Measurements from ENCODE around the gene CP.

The CP gene

DNA sequence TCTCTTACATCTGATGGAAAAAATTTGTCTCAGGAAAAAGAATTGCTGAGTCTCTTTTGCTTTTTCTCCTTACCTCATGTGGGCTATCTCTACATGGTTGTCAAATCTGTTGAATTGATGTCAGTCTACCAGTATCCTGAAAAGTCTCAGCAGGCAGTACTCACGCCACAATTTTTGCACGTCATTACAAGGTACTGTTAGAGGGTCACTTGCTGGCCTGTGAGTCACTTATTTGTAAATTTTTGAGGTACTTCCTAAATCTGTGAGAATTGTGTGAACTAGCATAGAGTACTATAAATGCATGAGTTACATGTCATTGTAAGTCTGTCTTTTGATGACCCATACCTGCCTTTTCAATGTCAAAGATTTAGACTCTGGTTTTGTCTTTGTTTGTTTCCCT, 76.3 kb downstream of the CP start:
- DNase-seq (no peak), ATAC-seq (replicated peaks) (peak; percentile 38 to 44)
- H3K36me3 Mint-ChIP-seq: peaks cover 22 to 51% of the 10 kb centered on the region in 2 donors
- no peaks in the 10 kb centered on the region for H3K27me3 Mint-ChIP-seq
- H3K4me1 Mint-ChIP-seq: peaks cover 29 to 53% of the 10 kb centered on the region in 2 donors
- H3K9me3 Mint-ChIP-seq: no peaks in the 10 kb centered on the region
- peak overlapping the region; percentile 93 for H3K27ac Mint-ChIP-seq
- H3K4me3 Mint-ChIP-seq: peak overlapping the region in 1 of 2 donors; percentile 9

DNA sequence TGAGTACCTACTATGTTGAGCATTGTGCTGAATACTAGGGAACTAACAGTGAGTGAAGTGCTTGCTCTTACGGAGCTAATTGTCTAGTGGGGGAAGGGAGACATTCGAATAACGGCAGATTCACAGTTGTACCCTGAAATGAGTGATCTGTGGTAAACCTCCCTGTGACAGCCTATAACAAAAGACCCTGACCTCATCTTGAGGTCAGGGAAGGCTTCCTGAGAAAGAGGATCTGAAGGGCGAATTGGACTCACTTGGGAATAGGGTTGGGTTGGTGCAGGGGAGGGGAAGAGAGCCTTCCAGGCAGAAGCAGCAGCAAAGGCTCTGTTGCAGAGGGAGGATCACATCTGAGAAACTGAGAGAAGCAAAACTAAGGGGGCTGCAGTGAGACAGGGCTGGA, 78.9 kb downstream of the CP start:
- peak; percentile 61 to 62 for ATAC-seq (replicated peaks)
- Mint-ChIP-seq H3K36me3 (peaks cover 18 to 33% of the 10 kb centered on the region in 2 donors), H3K27ac (peak overlapping the region; percentile 70), H3K4me1 (peaks cover 33 to 51% of the 10 kb centered on the region in 2 donors), H3K4me3 (no peak overlapping the region), H3K9me3 (no peaks in the 10 kb centered on the region), H3K27me3 (no peaks in the 10 kb centered on the region)
- DNase-seq: peak; percentile 47

DNA sequence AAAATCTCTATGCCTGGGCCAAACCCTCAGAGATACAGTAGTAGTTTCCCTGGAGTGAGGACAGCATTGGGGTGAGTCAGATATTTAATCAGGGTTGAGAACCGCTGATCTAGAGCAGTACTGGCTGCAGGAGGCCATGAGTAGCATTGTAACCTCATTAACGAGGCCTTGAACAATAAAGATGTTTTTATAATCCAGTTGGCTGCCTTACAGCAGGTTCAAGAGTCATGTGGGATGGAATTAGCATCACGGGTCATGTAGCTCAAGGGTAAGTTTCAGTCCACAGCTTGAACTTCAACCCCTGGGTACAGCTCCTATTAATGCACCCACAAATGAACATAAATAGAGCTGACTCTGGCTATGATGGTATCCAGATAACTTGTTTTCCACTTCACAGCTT, 87.1 kb downstream of the CP start:
- DNase-seq: no peak
- Mint-ChIP-seq H3K27ac (no peak overlapping the region), H3K4me1 (peaks cover 35 to 68% of the 10 kb centered on the region in 2 donors), H3K27me3 (no peaks in the 10 kb centered on the region), H3K4me3 (no peak overlapping the region), H3K9me3 (no peaks in the 10 kb centered on the region), H3K36me3 (peaks cover 20 to 30% of the 10 kb centered on the region in 2 donors)
- no peak for ATAC-seq (replicated peaks)

DNA sequence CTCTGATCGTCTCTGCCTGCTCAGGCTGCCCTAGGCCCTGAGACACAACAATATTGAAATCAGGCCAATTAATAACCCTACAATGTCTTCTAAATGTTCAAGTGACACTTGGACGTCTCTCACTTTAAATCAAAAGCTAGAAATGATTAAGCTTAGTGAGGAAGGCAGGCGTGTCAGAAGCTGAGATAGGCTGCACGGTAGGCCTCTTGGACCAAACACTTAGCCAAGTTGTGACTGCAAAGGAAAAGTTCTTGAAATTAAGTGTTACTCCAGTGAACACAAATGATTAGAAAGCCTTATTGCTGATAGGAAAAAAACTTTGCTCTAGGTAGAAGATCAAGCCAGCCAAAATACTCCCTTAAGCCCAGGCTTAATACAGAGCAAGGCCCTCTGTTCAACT, 90.0 kb downstream of the CP start:
- Mint-ChIP-seq H3K4me3 (peak overlapping the region; percentile 71 to 96), H3K36me3 (peaks cover 20 to 30% of the 10 kb centered on the region in 2 donors), H3K27ac (no peak overlapping the region), H3K4me1 (peaks cover 38 to 61% of the 10 kb centered on the region in 2 donors), H3K9me3 (no peaks in the 10 kb centered on the region), H3K27me3 (no peaks in the 10 kb centered on the region)
- ATAC-seq (replicated peaks): no peak
- DNase-seq: no peak

DNA sequence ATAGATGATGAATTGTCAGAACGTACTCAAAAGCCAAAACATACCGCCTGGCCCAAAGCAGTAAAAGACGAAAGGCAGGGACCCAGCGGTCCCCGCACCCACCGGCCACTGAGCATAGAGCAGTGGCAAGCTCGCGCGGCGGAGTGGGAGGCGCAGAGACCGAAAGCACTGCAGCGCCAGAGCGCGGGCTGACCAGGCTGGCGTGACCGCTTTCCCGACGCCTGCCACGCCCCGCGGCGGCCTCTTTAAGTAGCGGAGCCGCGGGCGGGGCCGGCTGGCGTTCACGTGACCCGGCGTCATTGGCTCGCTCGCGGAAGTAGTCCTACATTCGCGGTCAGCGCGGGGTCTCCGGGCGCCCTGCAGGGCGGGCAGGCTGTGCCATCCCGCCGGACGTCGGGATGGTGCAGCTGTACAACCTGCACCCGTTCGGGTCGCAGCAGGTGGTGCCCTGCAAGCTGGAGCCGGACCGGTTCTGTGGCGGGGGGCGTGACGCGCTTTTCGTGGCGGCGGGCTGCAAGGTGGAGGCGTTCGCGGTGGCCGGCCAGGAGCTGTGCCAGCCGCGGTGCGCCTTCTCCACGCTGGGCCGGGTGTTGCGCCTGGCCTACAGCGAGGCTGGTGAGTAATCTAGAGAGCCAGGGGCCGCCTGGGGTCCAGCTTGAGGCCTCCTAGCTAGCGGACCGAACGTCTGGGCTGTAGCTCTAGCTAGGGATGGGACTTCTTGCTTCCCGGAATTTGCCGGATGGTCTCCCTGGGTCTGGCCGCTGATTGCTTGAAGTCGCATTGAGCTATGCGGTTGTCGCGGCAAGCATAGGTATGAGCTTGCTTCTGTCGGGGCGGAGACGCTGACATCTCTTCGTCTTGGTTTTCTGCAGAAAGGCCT, 92.1 kb downstream of the CP start, which contains the start of gene HPS3:
HPS3 (plus strand) TSS at position 313 of the 880 bp plus-strand sequence; CDS start at position 399, 86 bp downstream.
- H3K27me3 Mint-ChIP-seq: peaks cover 0 to 5% of the 10 kb centered on the region in 2 donors
- H3K9me3 Mint-ChIP-seq: no peaks in the 10 kb centered on the region
- peak within 1 kb of the TSS; percentile 81 for H3K27ac Mint-ChIP-seq
- peak; percentile 92 to 95 for ATAC-seq (replicated peaks)
- peak; percentile 84 for DNase-seq
- peak within 1 kb of the TSS; percentile 88 to 96 for H3K4me3 Mint-ChIP-seq
- H3K4me1 Mint-ChIP-seq: peaks cover 34 to 44% of the 10 kb centered on the region in 2 donors
- H3K36me3 Mint-ChIP-seq: peaks cover 11 to 15% of the 10 kb centered on the region in 2 donors

DNA sequence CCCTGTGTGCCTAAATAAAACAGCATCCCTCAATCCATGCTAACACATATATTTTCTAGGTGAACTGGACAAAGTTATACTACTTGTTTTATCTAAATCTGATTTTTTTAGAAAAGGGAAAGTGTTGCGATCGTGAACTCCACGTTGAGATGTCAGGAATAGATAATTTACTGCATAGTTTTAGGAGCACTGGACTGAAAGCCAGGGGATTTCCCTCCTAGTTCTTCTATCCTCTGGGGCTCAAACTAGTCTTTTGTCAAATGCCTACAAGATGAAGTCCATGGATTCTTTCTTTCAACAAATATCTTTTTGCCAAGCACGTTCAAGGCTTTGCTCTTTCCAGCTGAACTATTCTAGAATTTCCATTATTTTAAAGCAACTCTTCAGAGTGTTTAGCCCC, 92.8 kb downstream of the CP start:
- peaks cover 5 to 9% of the 10 kb centered on the region in 2 donors for H3K27me3 Mint-ChIP-seq
- no peaks in the 10 kb centered on the region for H3K9me3 Mint-ChIP-seq
- no peak for DNase-seq
- peaks cover 9 to 11% of the 10 kb centered on the region in 2 donors for H3K36me3 Mint-ChIP-seq
- peak overlapping the region; percentile 88 to 96 for H3K4me3 Mint-ChIP-seq
- peak overlapping the region; percentile 81 for H3K27ac Mint-ChIP-seq
- H3K4me1 Mint-ChIP-seq: peaks cover 28 to 37% of the 10 kb centered on the region in 2 donors
- ATAC-seq (replicated peaks): peak; percentile 19 to 24

DNA sequence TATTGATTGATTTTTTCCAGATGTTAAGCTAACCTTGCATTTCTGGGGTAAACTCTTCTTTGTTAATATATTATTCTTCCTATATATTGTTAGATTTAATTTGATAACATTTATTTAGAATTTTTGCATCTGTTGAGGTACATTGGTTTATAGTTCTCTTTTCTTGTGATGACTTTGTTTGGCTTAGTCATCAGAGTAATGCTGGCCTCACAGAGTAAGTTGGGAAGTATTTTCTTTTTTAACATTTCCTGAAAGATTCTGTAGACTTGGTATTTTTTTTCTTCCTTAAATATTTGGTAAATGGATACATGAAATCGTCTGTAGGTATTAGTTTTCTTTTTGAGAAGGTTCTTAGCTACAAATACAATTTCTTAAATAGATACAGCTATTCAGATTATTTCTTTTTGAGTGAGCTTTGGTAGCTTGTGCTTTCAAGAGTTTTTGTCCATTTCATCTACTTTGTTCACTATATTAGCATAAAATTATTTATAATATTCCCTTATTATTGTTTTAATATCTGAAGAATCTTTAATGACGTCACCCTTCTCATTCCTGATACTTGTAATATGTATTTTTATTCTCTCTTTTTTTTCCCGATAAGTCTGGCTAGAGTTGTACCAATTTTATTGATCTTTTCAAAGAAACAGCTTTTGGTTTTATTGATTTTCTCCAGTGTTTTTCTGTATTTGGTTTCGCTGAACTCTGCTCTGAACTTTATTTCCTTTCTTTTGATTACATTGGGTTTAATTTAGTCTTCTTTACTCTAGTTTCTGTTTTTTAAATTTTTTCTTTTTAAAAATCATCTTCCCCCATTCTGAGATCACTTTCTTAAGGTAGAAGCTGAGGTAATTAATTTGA, 98.7 kb downstream of the CP start:
- DNase-seq: no peak
- H3K4me1 Mint-ChIP-seq: peaks cover 5 to 6% of the 10 kb centered on the region in 2 donors
- H3K27ac Mint-ChIP-seq: no peak overlapping the region
- no peaks in the 10 kb centered on the region for H3K36me3 Mint-ChIP-seq
- no peaks in the 10 kb centered on the region for H3K9me3 Mint-ChIP-seq
- H3K27me3 Mint-ChIP-seq: peaks cover 5 to 9% of the 10 kb centered on the region in 2 donors
- ATAC-seq (replicated peaks): no peak
- H3K4me3 Mint-ChIP-seq: no peak overlapping the region

All from stimulated activated naive B cell treated with anti-CD40 and anti-IgM and Interleukin-4, amounts not matched to agents 10 μg/mL and 1 μg/mL and 100 μg/mL, for 72 hours (primary cell).